Neural cell (in vitro differentiated cells): ENCODE results near the gene VPS8. TPM values are rescaled to one million over a fixed set of nuclear protein-coding genes. Genes with fewer than 3 reads are reported as not detected.

Experiments used
- H2AFZ ChIP-seq: fragments of 200-600, 300-800 bp; sonication (generic), shearing (Covaris generic); 2 replicates; pipeline ENCODE4 v1.6.0; 2014; ENCODE audit warnings: low read depth, mild to moderate bottlenecking, antibody characterized with exemption, low read length, moderate library complexity
- H3F3A ChIP-seq: fragments of 200-600 bp; shearing (Covaris generic); 2 replicates; pipeline ENCODE4 v1.6.1; 2016; ENCODE audit warnings: mild to moderate bottlenecking, moderate library complexity, mixed read lengths, antibody characterized with exemption, low read length; ENCODE audit not compliant: insufficient read depth, poor library complexity, severe bottlenecking
- H3K27ac ChIP-seq: fragments of 200-600, 300-800 bp; sonication (generic), shearing (Covaris generic); 2 replicates; pipeline ENCODE4 v1.5.1; 2014; ENCODE audit warnings: mild to moderate bottlenecking, low read length, moderate library complexity
- H3K27me3 ChIP-seq: fragments of 300-800, 200-600 bp; sonication (generic), shearing (Covaris generic); 2 replicates; pipeline ENCODE4 v1.6.0; 2014; ENCODE audit warnings: mild to moderate bottlenecking, low read depth, low read length, moderate library complexity; ENCODE audit not compliant: insufficient read depth
- H3K36me3 ChIP-seq: fragments of 300-800, 200-600 bp; sonication (generic), shearing (Covaris generic); 2 replicates; pipeline ENCODE4 v1.5.1; 2014; ENCODE audit warnings: mild to moderate bottlenecking, antibody characterized with exemption, low read length, moderate library complexity; ENCODE audit not compliant: insufficient read depth
- H3K4me2 ChIP-seq: fragments of 300-800, 200-600 bp; sonication (generic), shearing (Covaris generic); 2 replicates; pipeline ENCODE4 v1.6.0; 2014; ENCODE audit warnings: mild to moderate bottlenecking, low read length
- H3K4me3 ChIP-seq: fragments of 300-800, 200-600 bp; sonication (generic), shearing (Covaris generic); 2 replicates; pipeline ENCODE4 v1.5.1; 2014; ENCODE audit warnings: mild to moderate bottlenecking, low read length, moderate library complexity
- H3K79me2 ChIP-seq: fragments of 200-600 bp; shearing (Covaris generic); replicated peaks from 2 replicates; pipeline ENCODE4 v1.6.0; 2014; ENCODE audit warnings: mild to moderate bottlenecking, low read length, moderate library complexity; ENCODE audit not compliant: insufficient read depth
- H3K9ac ChIP-seq: fragments of 300-800, 200-600 bp; sonication (generic), shearing (Covaris generic); 2 replicates; pipeline ENCODE4 v1.6.1; 2016; ENCODE audit warnings: mild to moderate bottlenecking, low read length, mixed read lengths
- H3K9me2 ChIP-seq: fragments of 200-600 bp; shearing (Covaris generic); 2 replicates; pipeline ENCODE4 v1.6.1; 2016; ENCODE audit warnings: mild to moderate bottlenecking, low read length, mixed read lengths; ENCODE audit not compliant: insufficient read depth
- H3K9me3 ChIP-seq: fragments of 200-600, 300-800 bp; sonication (generic), shearing (Covaris generic); 2 replicates; pipeline ENCODE4 v1.6.1; 2016; ENCODE audit warnings: mild to moderate bottlenecking, mixed run types, low read length, moderate library complexity, mixed read lengths
- H4K20me1 ChIP-seq: fragments of 200-600 bp; shearing (Covaris generic); 2 replicates; pipeline ENCODE4 v1.6.1; 2016; ENCODE audit warnings: mild to moderate bottlenecking, mixed run types; ENCODE audit not compliant: insufficient read depth
- CTCF ChIP-seq: fragments of 450-650 bp; IDR thresholded peaks from 2 replicates; pipeline ENCODE4 v1.5.1; 2014; ENCODE audit warnings: antibody characterized with exemption, mild to moderate bottlenecking, moderate library complexity; ENCODE audit not compliant: poor library complexity, severe bottlenecking
- EP300 ChIP-seq: fragments of 450-650 bp; conservative IDR thresholded peaks from 2 replicates; pipeline ENCODE4 v1.6.1; 2014; ENCODE audit warnings: antibody characterized with exemption, mild to moderate bottlenecking, moderate library complexity; ENCODE audit not compliant: poor library complexity, severe bottlenecking
- EZH2 ChIP-seq: fragments of 200-600, 300-800 bp; shearing (Covaris generic), sonication (generic); IDR thresholded peaks from 2 replicates; pipeline ENCODE4 v1.6.1; 2014; ENCODE audit warnings: antibody characterized with exemption, low read length, borderline replicate concordance, mild to moderate bottlenecking; ENCODE audit not compliant: insufficient read depth, poor library complexity, severe bottlenecking
- MXI1 ChIP-seq: fragments of 450-650 bp; conservative IDR thresholded peaks from 2 replicates; pipeline ENCODE4 v1.6.1; 2014; ENCODE audit warnings: antibody characterized with exemption, mild to moderate bottlenecking; ENCODE audit not compliant: poor library complexity, severe bottlenecking
- POLR2AphosphoS5 ChIP-seq: IDR thresholded peaks from 2 replicates; pipeline ENCODE4 v1.6.1; 2012
- RAD21 ChIP-seq: fragments of 450-650 bp; conservative IDR thresholded peaks from 2 replicates; pipeline ENCODE4 v1.6.1; 2014; ENCODE audit warnings: antibody characterized with exemption, mild to moderate bottlenecking, moderate library complexity
- REST ChIP-seq: IDR thresholded peaks from 2 replicates; pipeline ENCODE4 v1.6.1; 2012; ENCODE audit warnings: borderline replicate concordance
- SMC3 ChIP-seq: fragments of 450-650 bp; conservative IDR thresholded peaks from 2 replicates; pipeline ENCODE4 v1.6.1; 2014; ENCODE audit warnings: antibody characterized with exemption, mild to moderate bottlenecking, moderate library complexity; ENCODE audit not compliant: poor library complexity
- TAF1 ChIP-seq: IDR thresholded peaks from 2 replicates; pipeline ENCODE4 v1.6.1; 2012; ENCODE audit warnings: low read depth
- polyA plus RNA-seq: library from polyadenylated mRNA; depleted of rRNA; stranded (reverse); fragments of >200 nt; gene quantifications from 2 replicates; pipeline ENCODE4 v1.2.3, GENCODE V29; 2014

The VPS8 gene
- polyA plus RNA-seq, 1 donor from 2014 or later, result 146 TPM

DNA sequence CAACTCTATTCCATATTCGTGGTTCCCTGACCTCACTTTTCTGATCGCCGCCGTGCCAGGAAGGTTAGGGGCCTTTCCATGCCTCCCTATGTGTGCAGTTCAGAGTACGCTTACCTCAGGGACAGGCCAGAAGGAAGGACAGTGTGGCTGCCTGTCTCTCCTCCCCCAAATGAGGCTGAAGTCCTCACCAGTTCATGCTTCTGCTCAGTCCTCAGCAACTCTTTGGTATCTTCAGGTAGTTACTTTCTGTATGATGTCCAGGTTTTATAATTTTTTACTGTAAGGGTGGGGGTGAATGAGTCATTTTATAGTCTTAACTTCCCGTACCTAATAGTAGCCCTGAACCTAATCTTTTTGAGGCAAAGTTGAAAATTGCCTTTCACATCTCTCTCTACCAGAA lies 98.7 kb downstream of the VPS8 start:
- Histone ChIP-seq H3K9me3 (no peaks in the 10 kb centered on the region), H3K36me3 (no peaks in the 10 kb centered on the region), H3K79me2 (no peaks in the 10 kb centered on the region), H3K27me3 (no peaks in the 10 kb centered on the region), H3K27ac (no peak overlapping the region), H3K9ac (no peak overlapping the region), H4K20me1 (no peaks in the 10 kb centered on the region), H3F3A (no peaks in the 10 kb centered on the region), H3K4me2 (no peak overlapping the region), H3K9me2 (no peaks in the 10 kb centered on the region), H3K4me3 (no peak overlapping the region), H2AFZ (no peak overlapping the region)
- TF ChIP-seq REST (no peak), POLR2AphosphoS5 (no peak), EP300 (no peak), MXI1 (no peak), TAF1 (no peak), EZH2 (no peak), SMC3 (no peak), CTCF (no peak), RAD21 (no peak)

DNA sequence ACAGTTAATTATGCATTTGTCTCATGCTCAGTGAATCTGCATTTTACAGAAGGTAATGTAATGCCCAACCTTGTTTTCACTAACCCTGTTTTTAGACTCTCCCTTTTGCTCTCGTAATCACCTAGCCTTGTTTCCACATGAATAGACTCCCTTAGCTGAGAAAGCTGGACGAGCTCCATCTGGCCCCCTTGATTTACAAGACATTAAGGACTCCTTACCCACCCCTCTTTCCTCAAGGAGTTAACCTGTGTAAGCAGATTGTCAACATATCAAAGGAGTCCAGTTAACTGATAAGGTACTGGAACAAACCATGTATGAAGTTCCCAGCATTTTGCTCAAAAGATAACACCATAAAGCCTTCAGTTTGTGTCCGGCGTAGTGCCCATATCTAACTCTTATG lies 99.6 kb downstream of the VPS8 start:
- Histone ChIP-seq H3K9me2 (no peaks in the 10 kb centered on the region), H4K20me1 (no peaks in the 10 kb centered on the region), H3K27ac (no peak overlapping the region), H3K9me3 (no peaks in the 10 kb centered on the region), H3K79me2 (no peaks in the 10 kb centered on the region), H2AFZ (no peak overlapping the region), H3K4me2 (no peak overlapping the region), H3K27me3 (no peaks in the 10 kb centered on the region), H3K36me3 (peaks cover 2% of the 10 kb centered on the region), H3K4me3 (no peak overlapping the region), H3F3A (no peaks in the 10 kb centered on the region), H3K9ac (no peak overlapping the region)
- TF ChIP-seq CTCF (no peak), TAF1 (no peak)
